ENCODE results near the gene RPA3. TPM values are rescaled to one million over a fixed set of nuclear protein-coding genes. Genes with fewer than 3 reads are reported as not detected.

The RPA3 gene
- total RNA-seq, 1 donor from 2014 or later = 128 TPM

DNA sequence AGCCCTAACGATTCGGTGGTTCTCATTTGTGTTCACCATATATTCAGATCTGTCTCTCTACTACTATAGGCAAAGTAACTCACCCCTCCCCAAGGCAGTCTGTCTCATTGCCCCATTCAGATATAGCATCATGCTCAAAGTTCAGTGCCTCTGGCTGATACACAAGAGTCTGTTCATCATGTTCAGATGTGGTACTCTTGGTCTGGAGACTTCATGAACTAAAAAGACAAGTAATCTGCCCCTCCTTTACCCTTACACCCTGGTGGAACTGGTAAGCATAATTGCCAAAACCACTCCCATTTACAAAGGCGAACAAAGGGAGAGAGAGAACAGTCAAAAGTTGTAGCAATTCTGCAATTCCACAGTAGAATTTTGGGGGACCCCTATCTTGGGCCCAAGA is 47.9 kb downstream of the RPA3 start:
- peak overlapping the region; percentile 29 for H3K4me2 ChIP-seq
- H2AFZ ChIP-seq (replicated peaks) = no peak overlapping the region
- Mint-ChIP-seq H3K9me3 (no peaks in the 10 kb centered on the region), H3K27me3 (ENCODE audit: insufficient read depth, low read depth) (peaks cover under 1% of the 10 kb centered on the region), H3K36me3 (peaks cover 3% of the 10 kb centered on the region), H3K4me3 (no peak overlapping the region), H3K27ac (no peak overlapping the region), H3K4me1 (peaks cover 2% of the 10 kb centered on the region)
- H3K79me2 ChIP-seq (ENCODE audit: low read depth) = peaks cover 10% of the 10 kb centered on the region
- H3K9me3 ChIP-seq (ENCODE audit: low read depth) = no peaks in the 10 kb centered on the region
- H4K20me1 ChIP-seq (ENCODE audit: low read depth) = no peaks in the 10 kb centered on the region
- H3K9ac ChIP-seq = no peak overlapping the region
- H3K27me3 ChIP-seq = no peaks in the 10 kb centered on the region
- H3F3A ChIP-seq (ENCODE audit: low read depth) = peaks cover 13% of the 10 kb centered on the region
- H3K36me3 ChIP-seq = no peaks in the 10 kb centered on the region
- DNase-seq (ENCODE audit: low spot score) = no peak
- TF ChIP-seq EZH2phosphoT487 (IDR thresholded peaks at IDR 0.05) (no peak), EZH2 (IDR thresholded peaks at IDR 0.05) (no peak)
- TF ChIP-seq, protein P1, sequence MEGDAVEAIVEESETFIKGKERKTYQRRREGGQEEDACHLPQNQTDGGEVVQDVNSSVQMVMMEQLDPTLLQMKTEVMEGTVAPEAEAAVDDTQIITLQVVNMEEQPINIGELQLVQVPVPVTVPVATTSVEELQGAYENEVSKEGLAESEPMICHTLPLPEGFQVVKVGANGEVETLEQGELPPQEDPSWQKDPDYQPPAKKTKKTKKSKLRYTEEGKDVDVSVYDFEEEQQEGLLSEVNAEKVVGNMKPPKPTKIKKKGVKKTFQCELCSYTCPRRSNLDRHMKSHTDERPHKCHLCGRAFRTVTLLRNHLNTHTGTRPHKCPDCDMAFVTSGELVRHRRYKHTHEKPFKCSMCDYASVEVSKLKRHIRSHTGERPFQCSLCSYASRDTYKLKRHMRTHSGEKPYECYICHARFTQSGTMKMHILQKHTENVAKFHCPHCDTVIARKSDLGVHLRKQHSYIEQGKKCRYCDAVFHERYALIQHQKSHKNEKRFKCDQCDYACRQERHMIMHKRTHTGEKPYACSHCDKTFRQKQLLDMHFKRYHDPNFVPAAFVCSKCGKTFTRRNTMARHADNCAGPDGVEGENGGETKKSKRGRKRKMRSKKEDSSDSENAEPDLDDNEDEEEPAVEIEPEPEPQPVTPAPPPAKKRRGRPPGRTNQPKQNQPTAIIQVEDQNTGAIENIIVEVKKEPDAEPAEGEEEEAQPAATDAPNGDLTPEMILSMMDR (IDR thresholded peaks at IDR 0.05) = no peak
- peak overlapping the region; percentile 56 for H3K27ac ChIP-seq
- H3K4me3 ChIP-seq = no peak overlapping the region
- peaks cover 18% of the 10 kb centered on the region for H3K4me1 ChIP-seq

DNA sequence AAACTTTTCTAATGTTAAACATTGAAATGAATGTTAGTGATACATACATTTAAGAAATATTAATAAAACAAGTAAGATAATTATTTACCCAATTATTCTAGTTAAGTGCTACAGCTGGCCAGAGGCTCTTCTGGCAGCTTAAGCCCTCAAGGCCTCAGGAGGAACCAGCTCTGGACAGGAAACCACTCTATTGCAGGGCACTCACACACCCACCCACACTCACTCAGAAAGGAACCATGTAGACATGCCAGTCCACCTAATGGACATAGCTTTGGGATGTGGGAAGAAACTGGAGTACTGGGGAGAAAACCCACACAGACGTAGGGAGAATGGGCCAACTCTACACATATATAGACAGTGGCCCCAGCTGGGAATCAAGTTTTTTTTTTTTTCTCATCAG is 49.7 kb downstream of the RPA3 start:
- no peaks in the 10 kb centered on the region for H3K36me3 Mint-ChIP-seq

GRCh38 chr7:7667187-7667586 is 51.2 kb downstream of the RPA3 start:
- peaks cover 5% of the 10 kb centered on the region for H3K27me3 Mint-ChIP-seq (ENCODE audit: insufficient read depth, low read depth)
- H3K79me2 ChIP-seq (ENCODE audit: low read depth) = peaks cover 37% of the 10 kb centered on the region
- H3F3A ChIP-seq (ENCODE audit: low read depth) = peaks cover 29% of the 10 kb centered on the region
- H3K4me1 ChIP-seq = peaks cover 49% of the 10 kb centered on the region
- H3K36me3 ChIP-seq = no peaks in the 10 kb centered on the region
- DNase-seq (ENCODE audit: low spot score) = no peak
- H3K9ac ChIP-seq = no peak overlapping the region
- H3K27me3 ChIP-seq = no peaks in the 10 kb centered on the region
- H3K9me3 ChIP-seq (ENCODE audit: low read depth) = no peaks in the 10 kb centered on the region
- peaks cover 9% of the 10 kb centered on the region for H3K4me1 Mint-ChIP-seq
- H3K4me2 ChIP-seq = no peak overlapping the region
- no peak overlapping the region for H3K27ac Mint-ChIP-seq
- H4K20me1 ChIP-seq (ENCODE audit: low read depth) = no peaks in the 10 kb centered on the region
- no peak overlapping the region for H3K27ac ChIP-seq
- no peaks in the 10 kb centered on the region for H3K36me3 Mint-ChIP-seq
- no peak for TF ChIP-seq EZH2 (IDR thresholded peaks at IDR 0.05)
- TF ChIP-seq, protein P1 (IDR thresholded peaks at IDR 0.05) = no peak
- H2AFZ ChIP-seq (replicated peaks) = no peak overlapping the region
- no peak overlapping the region for H3K4me3 Mint-ChIP-seq
- no peaks in the 10 kb centered on the region for H3K9me3 Mint-ChIP-seq
- no peak overlapping the region for H3K4me3 ChIP-seq

More for the DNA sequence above, 49.7 kb downstream of the RPA3 start:
- Mint-ChIP-seq H3K4me3 (no peak overlapping the region), H3K4me1 (peaks cover 9% of the 10 kb centered on the region), H3K27ac (no peak overlapping the region), H3K9me3 (no peaks in the 10 kb centered on the region), H3K27me3 (ENCODE audit: insufficient read depth, low read depth) (peaks cover 5% of the 10 kb centered on the region)
- TF ChIP-seq, protein P1 (IDR thresholded peaks at IDR 0.05) = no peak
- TF ChIP-seq EZH2phosphoT487 (IDR thresholded peaks at IDR 0.05) (no peak), EZH2 (IDR thresholded peaks at IDR 0.05) (no peak)
- peaks cover 36% of the 10 kb centered on the region for H3K4me1 ChIP-seq
- H3K27ac ChIP-seq = no peak overlapping the region
- no peak overlapping the region for H3K4me3 ChIP-seq
- no peak for DNase-seq (ENCODE audit: low spot score)
- no peak overlapping the region for H3K4me2 ChIP-seq
- H3K9ac ChIP-seq = no peak overlapping the region
- no peaks in the 10 kb centered on the region for H3K27me3 ChIP-seq
- H2AFZ ChIP-seq (replicated peaks) = no peak overlapping the region
- H3F3A ChIP-seq (ENCODE audit: low read depth) = peaks cover 24% of the 10 kb centered on the region
- H4K20me1 ChIP-seq (ENCODE audit: low read depth) = no peaks in the 10 kb centered on the region
- no peaks in the 10 kb centered on the region for H3K9me3 ChIP-seq (ENCODE audit: low read depth)
- H3K79me2 ChIP-seq (ENCODE audit: low read depth) = peaks cover 26% of the 10 kb centered on the region
- H3K36me3 ChIP-seq = no peaks in the 10 kb centered on the region

All from neural progenitor cell (in vitro differentiated cells).